Neural cell (in vitro differentiated cells): Measurements from ENCODE around the gene ENOX1.

ENCODE experiments used
- CTCF ChIP-seq: fragments of 450-650 bp; IDR thresholded peaks from 2 replicates; pipeline ENCODE4 v1.5.1; 2014; ENCODE audit warnings: antibody characterized with exemption, mild to moderate bottlenecking, moderate library complexity; ENCODE audit not compliant: poor library complexity, severe bottlenecking
- EZH2 ChIP-seq: fragments of 200-600, 300-800 bp; shearing (Covaris generic), sonication (generic); IDR thresholded peaks from 2 replicates; pipeline ENCODE4 v1.6.1; 2014; ENCODE audit warnings: antibody characterized with exemption, low read length, borderline replicate concordance, mild to moderate bottlenecking; ENCODE audit not compliant: insufficient read depth, poor library complexity, severe bottlenecking
- MXI1 ChIP-seq: fragments of 450-650 bp; conservative IDR thresholded peaks from 2 replicates; pipeline ENCODE4 v1.6.1; 2014; ENCODE audit warnings: antibody characterized with exemption, mild to moderate bottlenecking; ENCODE audit not compliant: poor library complexity, severe bottlenecking
- POLR2AphosphoS5 ChIP-seq: IDR thresholded peaks from 2 replicates; pipeline ENCODE4 v1.6.1; 2012

GRCh38 chr13:43239275-43239840, 547.4 kb downstream of the ENOX1 start:
- TF ChIP-seq CTCF, result no peak
- TF ChIP-seq EZH2, result no peak
- TF ChIP-seq MXI1, result no peak
- TF ChIP-seq POLR2AphosphoS5, result no peak
